ENCODE measurements around the gene GNAL. TPM values are rescaled to one million over a fixed set of nuclear protein-coding genes. Genes with fewer than 3 reads are reported as not detected.

Gene GNAL
- total RNA-seq, 1 experiment from 2014 or later: 0.61 TPM

DNA sequence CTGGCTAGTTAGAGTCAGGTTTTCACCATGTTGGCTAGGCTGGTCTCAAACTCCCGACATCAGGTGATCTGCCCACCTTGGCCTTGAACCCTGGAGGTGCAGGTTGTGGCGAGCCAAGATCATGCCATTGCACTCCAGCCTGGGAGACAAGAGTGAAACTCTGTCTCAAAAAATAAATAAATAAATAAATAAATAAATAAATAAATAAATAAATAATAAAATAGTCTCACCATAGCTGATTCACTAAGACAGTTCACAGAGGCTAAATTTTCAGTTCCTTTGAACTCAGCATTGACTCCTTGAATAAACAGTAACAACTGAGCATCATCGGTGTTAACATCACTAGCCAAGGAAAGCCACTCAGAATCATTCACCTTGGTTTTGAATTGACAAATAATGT is 32.7 kb downstream of the GNAL start:
- Mint-ChIP-seq H3K9me3 (ENCODE audit: low read depth, unreplicated experiment) (no peaks in the 10 kb centered on the region), H3K27me3 (ENCODE audit: unreplicated experiment) (peaks cover 58% of the 10 kb centered on the region), H3K4me3 (ENCODE audit: low read depth, unreplicated experiment) (no peak overlapping the region), H3K36me3 (ENCODE audit: insufficient read depth, unreplicated experiment) (no peaks in the 10 kb centered on the region), H3K27ac (ENCODE audit: unreplicated experiment) (no peak overlapping the region), H3K4me1 (ENCODE audit: low read depth, unreplicated experiment) (no peaks in the 10 kb centered on the region)
- no TSS peak for BruUV-seq (replicated peaks)
- CTCF ChIA-PET: no interaction called here
- DNase-seq: no peak
- TF ChIP-seq, protein P1, sequence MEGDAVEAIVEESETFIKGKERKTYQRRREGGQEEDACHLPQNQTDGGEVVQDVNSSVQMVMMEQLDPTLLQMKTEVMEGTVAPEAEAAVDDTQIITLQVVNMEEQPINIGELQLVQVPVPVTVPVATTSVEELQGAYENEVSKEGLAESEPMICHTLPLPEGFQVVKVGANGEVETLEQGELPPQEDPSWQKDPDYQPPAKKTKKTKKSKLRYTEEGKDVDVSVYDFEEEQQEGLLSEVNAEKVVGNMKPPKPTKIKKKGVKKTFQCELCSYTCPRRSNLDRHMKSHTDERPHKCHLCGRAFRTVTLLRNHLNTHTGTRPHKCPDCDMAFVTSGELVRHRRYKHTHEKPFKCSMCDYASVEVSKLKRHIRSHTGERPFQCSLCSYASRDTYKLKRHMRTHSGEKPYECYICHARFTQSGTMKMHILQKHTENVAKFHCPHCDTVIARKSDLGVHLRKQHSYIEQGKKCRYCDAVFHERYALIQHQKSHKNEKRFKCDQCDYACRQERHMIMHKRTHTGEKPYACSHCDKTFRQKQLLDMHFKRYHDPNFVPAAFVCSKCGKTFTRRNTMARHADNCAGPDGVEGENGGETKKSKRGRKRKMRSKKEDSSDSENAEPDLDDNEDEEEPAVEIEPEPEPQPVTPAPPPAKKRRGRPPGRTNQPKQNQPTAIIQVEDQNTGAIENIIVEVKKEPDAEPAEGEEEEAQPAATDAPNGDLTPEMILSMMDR (IDR thresholded peaks at IDR 0.05; ENCODE audit: unreplicated experiment): no peak
- intact Hi-C loops (cut with micrococcal nuclease; ENCODE audit: unreplicated experiment): no loop called here

DNA sequence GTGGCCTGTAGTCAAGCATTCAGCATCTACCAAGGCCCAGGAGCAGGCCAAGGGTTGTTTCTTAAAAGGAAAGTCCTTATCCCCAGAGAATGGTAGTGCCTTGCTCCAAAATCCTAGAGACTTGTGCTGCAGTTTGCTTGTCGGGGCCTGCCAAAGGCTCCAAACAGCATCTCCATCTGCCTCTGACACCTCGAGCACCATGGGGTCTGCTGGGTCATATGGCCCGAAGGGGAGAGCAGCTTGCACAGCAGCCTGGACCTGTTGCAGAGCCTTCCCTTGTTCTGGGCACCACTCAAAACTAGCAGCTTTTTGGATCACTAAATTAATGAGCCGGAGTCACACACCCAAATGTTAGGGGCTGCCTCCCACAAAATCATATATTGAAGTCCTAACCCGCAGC is 35.7 kb downstream of the GNAL start:
- intact Hi-C loops (cut with micrococcal nuclease; ENCODE audit: unreplicated experiment): no loop called here
- CTCF ChIA-PET: no interaction called here
- Mint-ChIP-seq H3K4me1 (ENCODE audit: low read depth, unreplicated experiment) (no peaks in the 10 kb centered on the region), H3K36me3 (ENCODE audit: insufficient read depth, unreplicated experiment) (no peaks in the 10 kb centered on the region), H3K27ac (ENCODE audit: unreplicated experiment) (no peak overlapping the region), H3K4me3 (ENCODE audit: low read depth, unreplicated experiment) (no peak overlapping the region), H3K9me3 (ENCODE audit: low read depth, unreplicated experiment) (no peaks in the 10 kb centered on the region), H3K27me3 (ENCODE audit: unreplicated experiment) (peaks cover 59% of the 10 kb centered on the region)
- no peak for DNase-seq
- TF ChIP-seq, protein P1 (IDR thresholded peaks at IDR 0.05; ENCODE audit: unreplicated experiment): no peak
- no TSS peak for BruUV-seq (replicated peaks)

DNA sequence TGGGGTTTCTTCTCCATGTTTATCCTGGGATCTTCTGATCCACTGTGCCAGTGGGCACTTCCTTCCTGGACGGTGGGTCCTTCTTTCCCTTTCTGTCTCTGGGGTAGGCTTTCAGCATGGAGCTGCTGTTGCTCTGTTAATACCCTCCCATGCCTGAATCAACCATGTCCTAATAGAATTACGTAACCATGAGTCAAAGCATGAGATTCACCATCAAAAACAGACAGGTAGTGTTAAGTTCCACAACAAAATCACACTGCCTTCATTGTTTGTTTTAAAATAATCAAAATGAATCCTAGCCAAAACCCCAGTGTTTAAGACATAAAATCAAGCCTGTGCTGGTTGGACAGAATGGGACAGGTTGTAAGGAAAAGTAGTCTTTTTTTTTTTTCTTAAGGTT is 37.5 kb downstream of the GNAL start:
- TF ChIP-seq, protein P1 (IDR thresholded peaks at IDR 0.05; ENCODE audit: unreplicated experiment): no peak
- Mint-ChIP-seq H3K9me3 (ENCODE audit: low read depth, unreplicated experiment) (no peaks in the 10 kb centered on the region), H3K4me3 (ENCODE audit: low read depth, unreplicated experiment) (no peak overlapping the region), H3K36me3 (ENCODE audit: insufficient read depth, unreplicated experiment) (no peaks in the 10 kb centered on the region), H3K27ac (ENCODE audit: unreplicated experiment) (no peak overlapping the region), H3K27me3 (ENCODE audit: unreplicated experiment) (peaks cover 72% of the 10 kb centered on the region), H3K4me1 (ENCODE audit: low read depth, unreplicated experiment) (no peaks in the 10 kb centered on the region)
- DNase-seq: no peak
- intact Hi-C loops (cut with micrococcal nuclease; ENCODE audit: unreplicated experiment): no loop called here
- no TSS peak for BruUV-seq (replicated peaks)
- CTCF ChIA-PET: no interaction called here

DNA sequence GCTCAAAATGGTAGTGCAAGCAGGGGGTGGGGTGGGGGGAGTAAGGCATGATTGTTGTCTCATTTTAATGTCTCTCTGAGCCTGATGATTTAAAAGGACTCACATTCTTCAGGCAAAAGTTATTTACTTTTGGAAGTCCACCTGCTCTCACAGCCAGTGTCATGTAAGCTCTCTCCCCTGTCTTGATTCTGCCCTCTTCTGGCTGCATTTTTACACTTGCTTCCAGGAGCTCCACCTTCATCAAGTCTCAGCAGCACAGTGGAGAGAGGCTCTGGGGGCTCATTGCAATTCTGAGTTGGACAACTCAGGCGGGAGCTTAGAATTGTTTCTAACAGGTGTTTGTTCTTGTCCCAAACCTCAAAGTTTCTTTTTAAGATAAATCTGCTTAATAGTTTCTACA is 39.2 kb downstream of the GNAL start:
- no peaks in the 10 kb centered on the region for H3K36me3 Mint-ChIP-seq (ENCODE audit: insufficient read depth, unreplicated experiment)

More for the DNA sequence above, 39.2 kb downstream of the GNAL start:
- TF ChIP-seq, protein P1 (IDR thresholded peaks at IDR 0.05; ENCODE audit: unreplicated experiment): no peak
- no peaks in the 10 kb centered on the region for H3K4me1 Mint-ChIP-seq (ENCODE audit: low read depth, unreplicated experiment)
- H3K4me3 Mint-ChIP-seq (ENCODE audit: low read depth, unreplicated experiment): no peak overlapping the region
- H3K9me3 Mint-ChIP-seq (ENCODE audit: low read depth, unreplicated experiment): no peaks in the 10 kb centered on the region
- no peak overlapping the region for H3K27ac Mint-ChIP-seq (ENCODE audit: unreplicated experiment)
- no TSS peak for BruUV-seq (replicated peaks)
- CTCF ChIA-PET: interaction anchor here (0.6 to 1.2 kb wide), 4 partner anchors 73 to 143 kb away, joined by 3 to 17 read pairs (median 4); no protein-coding TSS in a partner anchor
- intact Hi-C loops (cut with micrococcal nuclease; ENCODE audit: unreplicated experiment): loop anchor here (1.0 kb wide), 1 partner anchor 73 kb away; no protein-coding TSS in a partner anchor
- peaks cover 89% of the 10 kb centered on the region for H3K27me3 Mint-ChIP-seq (ENCODE audit: unreplicated experiment)
- DNase-seq: no peak
